ENCODE results near the gene GATM. TPM values are rescaled to one million over a fixed set of nuclear protein-coding genes. Genes with fewer than 3 reads are reported as not detected.

Gene GATM
- total and polyA plus RNA-seq, 2 of the 8 experiments (the other 6 are each of a cell fraction or from before 2014, with no cell fraction given) = 10.2 to 15.1 TPM

DNA sequence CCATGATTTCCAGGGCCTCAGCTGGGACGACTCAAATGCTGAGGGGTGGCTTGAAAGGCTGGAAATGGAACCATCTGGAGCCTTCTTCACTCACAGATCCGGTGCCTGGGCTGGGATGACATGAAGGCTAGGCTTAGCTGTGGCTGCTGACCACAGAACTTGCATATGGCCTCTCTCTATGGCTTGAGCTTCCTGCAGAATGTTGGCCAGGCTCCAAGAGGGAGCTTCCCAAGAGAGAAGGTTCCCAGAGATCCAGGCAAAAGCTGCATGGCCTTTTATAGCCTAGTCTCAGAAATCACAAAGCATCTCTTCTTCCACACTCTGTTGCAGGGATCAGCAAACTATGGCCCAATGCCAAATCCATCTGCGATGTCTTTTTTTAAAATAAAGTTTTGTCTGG, 44.8 kb downstream of the GATM start:
- no peak overlapping the region for H3K9ac ChIP-seq (replicated peaks in 1 of 4; ENCODE audit: extremely low read depth in 1 of 4, low read depth in 3 of 4, low read length in 3 of 4)
- H2BK20ac ChIP-seq (ENCODE audit: low read length) = no peak overlapping the region
- no peak overlapping the region for H2BK120ac ChIP-seq (replicated peaks; ENCODE audit: low read depth, low read length)
- H3K23me2 ChIP-seq (ENCODE audit: low read depth, low read length) = no peaks in the 10 kb centered on the region
- H3K27ac ChIP-seq (ENCODE audit: low read depth, low read length) = no peak overlapping the region
- H4K8ac ChIP-seq (ENCODE audit: extremely low read depth, insufficient read depth, low read length) = no peak overlapping the region
- no peak overlapping the region for H2AK5ac ChIP-seq (ENCODE audit: low read depth, low read length)
- no peak overlapping the region for H2BK15ac ChIP-seq (ENCODE audit: low read length)
- no peak overlapping the region for H4K5ac ChIP-seq (ENCODE audit: insufficient read length, low read depth, low read length)
- CTCF ChIA-PET (ENCODE audit: partially characterized antibody) = interaction anchor here (0.6 kb wide), 1 partner anchor 383 kb away, joined by 3 read pairs; no protein-coding TSS in a partner anchor
- H3K79me2 ChIP-seq (ENCODE audit: control insufficient read depth in 1 of 2, insufficient read depth in 2 of 2, low read length in 2 of 2) = no peaks in the 10 kb centered on the region
- no peak overlapping the region for H3K14ac ChIP-seq (ENCODE audit: insufficient read length)
- no peaks in the 10 kb centered on the region for H3K36me3 ChIP-seq (ENCODE audit: control insufficient read depth in 2 of 4, insufficient read depth in 4 of 4, low read length in 3 of 4)
- WGBS, 2 experiments (ENCODE audit: extremely low coverage in 1 of 2, insufficient coverage in 1 of 2, insufficient read length in 1 of 2, insufficient replicate concordance in 2 of 2, low coverage in 1 of 2, low lambda C conversion rate in 2 of 2, missing lambda C conversion rate in 1 of 2) = 86% methylated on average over 3 of the region's 3 CpGs; no CpG with 5 or more reads in 1 of the 2 experiments
- H3K4me3 ChIP-seq (ENCODE audit: extremely low read depth in 1 of 4, insufficient read depth in 2 of 4, low read depth in 3 of 4, low read length in 4 of 4) = no peak overlapping the region
- no peaks in the 10 kb centered on the region; a peak in 1 of 7 replicates for H3K4me1 ChIP-seq (replicated peaks in 1 of 4; ENCODE audit: control insufficient read depth in 3 of 4, insufficient read depth in 4 of 4, low read length in 3 of 4)
- H2AFZ ChIP-seq (ENCODE audit: low read length) = no peak overlapping the region
- no peak overlapping the region for H3K4ac ChIP-seq (replicated peaks; ENCODE audit: insufficient read length, low read depth, low read length)
- DNase-seq (ENCODE audit: low read depth in 1 of 2, low spot score in 2 of 2) = no peak
- no peak overlapping the region for H3K56ac ChIP-seq (replicated peaks; ENCODE audit: insufficient read length, low read depth, low read length)
- no peak overlapping the region for H2BK5ac ChIP-seq (ENCODE audit: low read depth, low read length)
- no peak overlapping the region for H4K91ac ChIP-seq (replicated peaks; ENCODE audit: insufficient read length, low read length)
- H3K79me1 ChIP-seq (ENCODE audit: low read depth, low read length) = no peaks in the 10 kb centered on the region
- no peak overlapping the region for H3K18ac ChIP-seq (ENCODE audit: extremely low read depth, low read length)
- FAIRE-seq = no peak
- no peak overlapping the region for H3K4me2 ChIP-seq (ENCODE audit: insufficient read depth in 1 of 2, low read depth in 2 of 2, low read length in 2 of 2)
- no peaks in the 10 kb centered on the region for H3K9me3 ChIP-seq (ENCODE audit: insufficient read depth in 2 of 2, low read depth in 1 of 2, low read length in 1 of 2)
- H2BK12ac ChIP-seq (ENCODE audit: low read depth, low read length) = no peak overlapping the region
- POLR2A ChIA-PET (ENCODE audit: partially characterized antibody) = interaction anchor here (0.8 kb wide), 1 partner anchor 10 kb away, joined by 3 read pairs; no protein-coding TSS in a partner anchor
- H4K20me1 ChIP-seq (replicated peaks in 1 of 2; ENCODE audit: control insufficient read depth in 1 of 2, insufficient read depth in 2 of 2, low read length in 2 of 2) = no peaks in the 10 kb centered on the region
- H3K27me3 ChIP-seq (replicated peaks in 1 of 4; ENCODE audit: control insufficient read depth in 3 of 4, extremely low read depth in 1 of 4, insufficient read depth in 3 of 4, low read length in 3 of 4) = no peaks in the 10 kb centered on the region
- no peak overlapping the region for H3K23ac ChIP-seq (ENCODE audit: insufficient read length)
- TF ChIP-seq USF2 (IDR thresholded peaks at IDR 0.05; ENCODE audit: low read length) = no peak
- no peak for TF ChIP-seq ZNF274 (IDR thresholded peaks at IDR 0.05; ENCODE audit: borderline replicate concordance, extremely low read depth, low read length)
- no peak for TF ChIP-seq NANOG (IDR thresholded peaks at IDR 0.05; ENCODE audit: insufficient read depth, low read depth, low read length, poor library complexity, severe bottlenecking)
- no peak for TF ChIP-seq JUND (IDR thresholded peaks at IDR 0.05; ENCODE audit: low read length)
- TF ChIP-seq SP4 (IDR thresholded peaks at IDR 0.05; ENCODE audit: low read length) = no peak
- TF ChIP-seq KDM5A (IDR thresholded peaks at IDR 0.05; ENCODE audit: low read length) = no peak
- no peak for TF ChIP-seq PHF8 (conservative IDR thresholded peaks at IDR 0.05; ENCODE audit: low read depth, low read length)
- TF ChIP-seq SAP30 (IDR thresholded peaks at IDR 0.05; ENCODE audit: insufficient read depth, insufficient replicate concordance, low read length) = no peak
- no peak for TF ChIP-seq BCL11A (IDR thresholded peaks at IDR 0.05; ENCODE audit: low read depth in 2 of 2, low read length in 2 of 2)
- TF ChIP-seq, protein P1, sequence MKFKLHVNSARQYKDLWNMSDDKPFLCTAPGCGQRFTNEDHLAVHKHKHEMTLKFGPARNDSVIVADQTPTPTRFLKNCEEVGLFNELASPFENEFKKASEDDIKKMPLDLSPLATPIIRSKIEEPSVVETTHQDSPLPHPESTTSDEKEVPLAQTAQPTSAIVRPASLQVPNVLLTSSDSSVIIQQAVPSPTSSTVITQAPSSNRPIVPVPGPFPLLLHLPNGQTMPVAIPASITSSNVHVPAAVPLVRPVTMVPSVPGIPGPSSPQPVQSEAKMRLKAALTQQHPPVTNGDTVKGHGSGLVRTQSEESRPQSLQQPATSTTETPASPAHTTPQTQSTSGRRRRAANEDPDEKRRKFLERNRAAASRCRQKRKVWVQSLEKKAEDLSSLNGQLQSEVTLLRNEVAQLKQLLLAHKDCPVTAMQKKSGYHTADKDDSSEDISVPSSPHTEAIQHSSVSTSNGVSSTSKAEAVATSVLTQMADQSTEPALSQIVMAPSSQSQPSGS (IDR thresholded peaks at IDR 0.05; ENCODE audit: low read length) = no peak
- no peak for TF ChIP-seq RXRA (IDR thresholded peaks at IDR 0.05; ENCODE audit: insufficient read depth, low read depth, low read length)

All from H1 (cell line).